GM23248 (cell line): ENCODE measurements around the gene MOXD1.

Experiments
- EZH2 ChIP-seq: fragments of 200-600 bp; sonication (generic); IDR thresholded peaks from 2 replicates; pipeline ENCODE4 v1.6.1; 2018; ENCODE audit warnings: antibody characterized with exemption, mild to moderate bottlenecking; ENCODE audit not compliant: insufficient read depth, poor library complexity, severe bottlenecking
- EZH2phosphoT487 ChIP-seq: fragments of 200-600 bp; sonication (generic); IDR thresholded peaks from 2 replicates; pipeline ENCODE4 v1.6.1; 2018; ENCODE audit warnings: antibody characterized with exemption, moderate library complexity, mild to moderate bottlenecking, low read depth; ENCODE audit not compliant: insufficient read depth

- no peak for TF ChIP-seq EZH2phosphoT487
- no peak for TF ChIP-seq EZH2
These were observed 84.3 kb downstream of the MOXD1 start for GRCh38 chr6:132316970-132317369.
